Measurements from ENCODE around the gene MOBP.
"Not testable (repeated sequence)": the region's sequence is repeated elsewhere in the genome, so short reads cannot be mapped to it uniquely, and the experiment has no call there.

MOBP gene

DNA sequence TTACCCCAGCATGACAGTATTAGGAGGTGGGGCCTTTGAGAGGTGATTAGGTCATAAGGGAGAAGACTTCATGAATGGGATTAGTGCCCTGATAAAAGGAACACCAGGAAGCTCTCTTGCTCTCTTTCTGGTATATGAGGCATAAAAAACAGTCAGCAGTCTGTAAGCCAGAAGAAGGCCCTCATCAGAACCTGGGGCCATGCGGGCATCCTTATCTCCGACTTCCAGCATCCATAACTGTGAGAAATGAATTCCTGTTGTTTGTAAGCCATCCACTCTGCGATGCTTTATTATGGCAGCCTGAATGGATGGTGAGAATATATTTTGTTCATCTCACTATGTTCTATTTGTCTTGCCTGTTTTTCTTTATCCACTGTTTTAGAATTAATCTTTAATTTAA lies 17.7 kb upstream of the MOBP start:
- in situ Hi-C loops (cut with MboI; ENCODE audit: low sequenced_read_pairs): no loop called here

DNA sequence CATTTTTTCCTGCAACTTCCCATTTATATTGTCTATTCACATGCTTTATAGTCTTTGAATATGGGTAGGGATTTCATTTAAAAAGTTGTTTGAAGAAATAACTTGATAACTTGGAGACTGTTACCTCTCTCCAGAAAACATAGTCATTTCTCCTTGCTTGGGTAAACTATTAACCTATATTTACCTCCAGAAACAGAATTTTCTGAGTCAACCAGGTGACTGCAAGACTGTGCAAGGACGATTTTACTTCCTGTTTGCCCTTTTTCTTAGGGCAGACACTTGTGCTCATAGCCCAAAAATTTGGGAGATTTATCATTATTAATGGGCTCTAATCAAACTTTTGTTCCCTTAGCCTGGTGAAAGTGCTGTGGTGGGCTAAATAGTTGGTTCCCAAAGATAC lies 14.3 kb upstream of the MOBP start:
- in situ Hi-C loops (cut with MboI; ENCODE audit: low sequenced_read_pairs): no loop called here

DNA sequence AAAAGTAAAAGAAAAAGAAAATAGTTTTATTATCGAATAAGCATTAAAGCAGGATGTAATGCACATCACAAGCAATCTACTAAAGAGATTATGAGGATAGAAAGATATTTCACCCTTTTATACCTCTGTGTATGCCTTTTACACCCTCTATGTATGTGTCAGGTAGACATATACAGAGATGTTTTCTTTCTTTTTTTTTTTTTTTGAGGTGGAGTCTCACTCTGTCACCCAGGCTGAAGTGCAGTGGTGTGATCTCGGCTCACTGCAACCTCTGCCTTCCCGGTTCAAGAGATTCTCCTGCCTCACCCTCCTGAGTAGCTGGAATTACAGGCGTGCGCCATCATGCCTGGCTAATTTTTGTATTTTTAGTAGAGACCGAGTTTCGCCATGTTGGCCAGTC lies 13.6 kb upstream of the MOBP start:
- in situ Hi-C loops (cut with MboI; ENCODE audit: low sequenced_read_pairs): not testable (repeated sequence)

DNA sequence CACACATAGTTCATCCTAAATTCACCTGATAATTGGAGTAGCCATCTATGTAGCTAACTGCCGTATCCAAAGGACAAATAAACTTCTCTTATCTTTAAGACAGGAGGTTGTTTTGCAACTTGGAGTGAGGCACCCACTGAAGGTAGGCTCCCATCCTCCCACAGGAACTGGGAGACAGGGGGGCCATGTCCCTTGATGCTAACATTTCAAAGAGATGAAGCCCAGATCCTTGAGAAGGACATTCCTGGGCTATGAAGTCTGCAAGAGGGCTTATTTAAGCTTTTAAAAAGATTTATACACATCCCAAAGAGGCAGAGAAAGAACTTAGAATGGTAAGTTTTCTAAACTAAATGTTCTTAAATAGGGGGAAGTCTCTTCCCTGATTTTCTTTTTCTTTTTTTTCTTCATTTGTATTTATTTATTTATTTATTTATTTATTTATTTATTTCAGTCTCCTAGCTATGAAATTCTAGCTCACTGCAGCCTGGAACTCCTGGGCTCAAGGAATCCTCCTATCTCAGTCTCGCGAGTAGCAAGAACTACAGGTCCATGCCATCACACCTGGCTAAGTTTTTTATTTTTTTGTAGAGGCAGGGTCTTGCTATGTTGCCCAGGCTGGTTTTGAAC lies 12.8 kb upstream of the MOBP start:
- in situ Hi-C loops (cut with MboI; ENCODE audit: low sequenced_read_pairs): no loop called here

DNA sequence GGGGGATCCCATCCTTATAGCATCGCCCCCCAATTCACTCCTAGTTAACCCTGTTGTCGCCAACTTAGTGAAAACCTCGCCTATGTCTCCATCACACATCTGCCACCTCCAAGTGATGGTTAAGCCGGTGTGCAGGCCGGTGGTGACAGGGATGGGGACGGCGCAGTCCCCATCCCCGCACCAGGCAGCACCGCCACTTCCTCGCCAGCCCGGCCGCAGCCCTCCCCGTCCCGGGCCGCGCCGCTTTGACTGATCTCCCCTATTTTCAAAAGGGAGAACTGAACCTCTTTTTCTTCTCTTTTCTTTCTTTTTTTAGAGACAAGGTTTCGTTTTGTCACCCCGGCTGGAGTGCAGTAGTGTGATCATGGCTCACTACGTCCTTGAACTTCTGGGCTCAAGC lies 11.3 kb upstream of the MOBP start:
- in situ Hi-C loops (cut with MboI; ENCODE audit: low sequenced_read_pairs): no loop called here

DNA sequence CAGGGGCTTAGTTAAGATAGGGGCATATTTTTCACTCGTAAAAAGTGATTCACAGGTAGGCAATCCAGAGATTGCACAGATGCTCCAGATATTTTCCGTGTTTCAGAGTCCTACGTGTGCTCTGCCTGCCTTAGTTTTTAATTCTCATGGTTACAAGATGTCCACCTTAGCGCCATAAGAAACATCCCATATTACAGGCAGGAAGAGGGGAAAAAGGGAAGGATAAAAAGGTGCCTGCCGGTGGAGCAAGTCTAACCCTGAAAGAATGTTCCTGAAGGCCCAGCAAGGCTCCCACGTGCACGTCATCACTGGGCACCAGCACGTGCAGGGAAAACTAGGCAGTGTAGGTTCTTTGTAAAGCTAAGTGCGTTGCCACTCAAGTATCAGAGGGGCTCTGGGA lies 10.1 kb upstream of the MOBP start:
- in situ Hi-C loops (cut with MboI; ENCODE audit: low sequenced_read_pairs): no loop called here

DNA sequence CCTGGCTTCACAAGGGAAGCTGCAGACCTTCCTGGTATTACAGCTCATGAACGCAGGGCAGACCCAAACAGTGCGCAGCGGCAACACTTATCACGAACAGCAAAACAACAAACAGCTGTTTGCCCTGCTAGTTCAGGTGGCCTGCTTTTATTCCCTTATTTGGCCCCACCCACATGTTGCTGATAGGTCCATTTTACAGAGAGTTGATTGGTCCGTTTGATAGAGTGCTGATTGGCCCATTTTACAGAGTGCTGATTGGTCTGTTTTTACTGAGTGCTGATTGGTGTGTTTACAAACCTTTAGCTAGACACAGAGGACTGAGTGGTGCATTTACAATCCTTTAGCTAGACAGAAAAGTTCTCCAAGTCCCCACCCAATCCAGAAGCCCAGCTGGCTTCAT lies 8.9 kb upstream of the MOBP start:
- in situ Hi-C loops (cut with MboI; ENCODE audit: low sequenced_read_pairs): not testable (repeated sequence)

DNA sequence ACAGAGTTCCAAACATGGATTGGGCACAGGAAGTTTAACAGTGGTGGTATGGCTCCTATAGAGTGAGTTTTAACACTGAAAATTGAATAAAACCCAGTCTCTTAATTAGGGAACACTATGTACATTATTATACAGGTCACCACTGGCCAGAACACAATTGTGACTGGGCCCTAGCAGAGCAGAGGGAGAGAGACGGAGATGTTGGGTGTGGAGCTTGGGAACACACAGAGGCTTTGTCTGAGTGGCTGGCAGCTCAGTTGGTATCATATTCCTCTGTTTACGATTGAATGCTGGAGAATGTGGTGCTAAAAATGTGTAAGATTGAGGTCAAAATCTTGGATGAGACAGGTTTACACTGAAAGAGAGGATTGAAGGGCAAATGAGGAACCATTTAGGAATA lies 6.8 kb upstream of the MOBP start:
- in situ Hi-C loops (cut with MboI; ENCODE audit: low sequenced_read_pairs): no loop called here

DNA sequence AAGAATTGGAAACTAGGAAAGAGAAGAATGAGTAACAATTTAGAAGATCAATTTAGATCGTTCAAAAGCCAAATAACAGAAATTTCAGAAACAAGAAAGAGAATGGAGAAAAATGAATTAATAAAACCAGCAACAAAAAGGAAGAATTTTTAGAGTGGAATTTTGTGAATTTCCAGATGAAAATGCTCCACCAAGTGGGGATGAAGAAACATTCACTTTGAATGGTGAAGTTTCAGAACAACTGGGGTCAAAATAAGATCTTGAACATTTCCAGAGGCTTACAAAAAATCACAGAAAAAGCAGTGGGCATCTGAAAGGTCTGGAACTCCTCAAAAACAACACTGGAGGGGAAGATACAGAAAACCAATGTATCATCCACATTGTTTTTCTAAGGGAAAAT lies 4.2 kb upstream of the MOBP start:
- in situ Hi-C loops (cut with MboI; ENCODE audit: low sequenced_read_pairs): no loop called here

DNA sequence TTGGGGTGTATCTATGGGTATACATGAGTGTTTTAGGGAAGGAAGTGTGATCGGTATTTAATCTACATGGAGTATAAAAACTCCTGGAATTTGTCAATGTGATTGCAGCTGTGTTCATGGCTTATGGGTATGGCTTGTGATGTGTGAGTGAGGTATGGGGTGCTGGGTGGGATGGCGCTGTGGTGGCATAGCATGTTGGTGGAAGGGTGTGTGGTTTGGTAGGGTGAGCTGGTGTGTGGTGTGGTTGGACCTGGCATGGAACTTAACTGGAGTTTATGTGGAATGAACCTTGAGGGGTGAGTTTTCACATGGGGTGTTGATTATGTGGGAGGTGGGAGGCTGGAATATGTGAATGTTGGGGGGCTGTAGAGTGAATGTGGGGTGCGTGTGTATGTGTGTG lies 492 bp upstream of the MOBP start:
- in situ Hi-C loops (cut with MboI; ENCODE audit: low sequenced_read_pairs): no loop called here

DNA sequence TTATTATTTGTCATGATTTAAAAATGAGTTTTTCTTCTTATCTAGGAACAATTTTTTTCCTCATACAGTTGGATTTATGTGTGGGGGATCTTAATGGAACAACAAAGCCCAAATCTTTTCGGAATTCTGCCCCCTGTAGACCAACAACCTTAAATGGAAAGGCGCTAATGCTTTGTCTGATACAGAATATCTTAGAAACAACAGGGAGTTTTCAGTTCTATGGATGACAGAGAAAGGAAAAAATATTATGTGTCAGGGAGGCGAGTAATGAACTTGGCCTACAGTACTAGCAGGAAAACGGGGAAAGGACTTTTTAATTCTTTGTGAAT lies 592 bp downstream of the MOBP start:
- in situ Hi-C loops (cut with MboI; ENCODE audit: low sequenced_read_pairs): no loop called here

DNA sequence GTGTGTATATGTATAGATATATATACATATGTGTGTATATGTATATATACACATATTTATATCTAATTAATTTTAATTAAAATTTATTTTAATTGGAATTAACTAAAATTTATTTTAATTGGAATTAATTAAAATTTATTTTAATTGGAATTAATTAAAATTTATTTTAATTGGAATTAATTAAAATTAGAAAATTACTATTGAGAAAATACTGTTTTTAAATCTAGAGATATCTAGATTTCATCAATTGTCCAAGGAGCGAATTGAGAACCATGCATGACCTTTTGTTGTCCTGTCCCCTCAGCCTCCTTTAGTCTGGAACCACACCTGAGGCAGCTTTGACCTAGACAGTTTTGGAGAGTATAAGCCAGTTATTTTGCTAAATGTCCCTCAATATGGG lies 1.8 kb downstream of the MOBP start:
- in situ Hi-C loops (cut with MboI; ENCODE audit: low sequenced_read_pairs): no loop called here

DNA sequence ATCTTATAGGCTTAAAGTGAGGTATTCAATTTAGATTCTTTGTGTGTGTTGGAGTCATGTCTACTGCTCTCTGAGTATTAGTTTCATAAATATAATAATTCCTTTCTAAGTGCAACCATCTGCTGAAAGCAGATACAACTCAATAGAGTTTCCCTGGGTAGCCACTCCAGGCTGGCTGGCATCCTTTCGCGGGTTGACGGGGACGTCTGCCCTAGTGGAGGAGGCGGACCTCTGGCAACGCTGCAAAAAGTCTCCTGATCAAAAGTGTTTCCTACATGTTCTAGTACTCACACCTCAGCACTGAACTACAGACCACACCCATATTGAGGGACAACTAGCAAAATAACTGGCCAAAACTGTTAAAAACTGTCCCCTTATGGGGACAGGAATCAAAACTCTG lies 2.5 kb downstream of the MOBP start:
- in situ Hi-C loops (cut with MboI; ENCODE audit: low sequenced_read_pairs): no loop called here

DNA sequence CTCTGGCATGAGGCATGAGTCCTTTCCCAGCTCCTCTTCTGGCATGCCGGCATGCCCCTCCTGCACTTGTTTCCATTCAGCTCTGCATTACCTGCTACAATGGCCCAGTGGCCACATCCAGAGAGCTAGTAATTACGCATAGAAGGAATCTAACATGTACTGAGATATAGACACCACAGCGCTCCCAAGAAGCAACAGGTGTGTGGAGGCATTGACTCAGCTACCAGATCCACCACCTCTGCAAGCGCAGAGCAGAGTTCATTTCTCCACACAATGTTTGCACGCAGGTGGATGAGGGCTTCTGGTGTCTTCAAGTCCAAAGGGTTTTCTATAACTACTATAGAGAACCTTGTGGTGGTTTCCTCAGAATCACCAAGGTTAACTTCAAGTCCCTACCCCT lies 4.2 kb downstream of the MOBP start:
- in situ Hi-C loops (cut with MboI; ENCODE audit: low sequenced_read_pairs): no loop called here

DNA sequence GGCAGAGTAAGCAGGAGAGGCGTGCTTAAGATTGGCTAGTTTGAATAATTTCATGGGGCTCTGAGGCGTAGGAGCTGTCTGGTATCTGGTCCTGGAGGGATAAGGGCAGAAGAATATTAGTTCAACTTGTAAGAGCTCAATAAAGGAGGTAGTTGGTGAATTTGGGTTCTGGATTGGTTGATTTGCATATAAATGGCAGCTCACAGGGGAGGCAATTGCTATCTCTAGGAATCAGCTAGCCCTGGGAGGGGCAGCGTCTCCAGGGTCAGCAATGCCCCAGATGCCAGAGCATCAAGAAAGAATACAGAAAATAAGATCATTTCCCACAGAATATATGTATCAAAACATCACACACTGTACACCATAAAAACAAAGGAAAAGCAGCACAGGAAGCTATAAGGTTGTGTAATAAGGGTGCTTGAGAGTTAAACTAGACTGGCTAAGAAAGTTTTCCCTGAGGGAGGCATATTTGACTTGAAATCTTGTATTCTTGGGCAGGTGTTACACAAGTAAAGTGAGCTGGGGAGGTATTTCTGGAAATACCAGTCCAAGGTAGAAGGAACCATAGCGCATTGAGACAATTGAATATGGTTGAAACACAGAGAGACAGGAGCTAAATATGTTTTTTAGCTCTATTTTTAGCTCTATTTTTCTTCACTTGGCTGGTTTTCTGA lies 6.1 kb downstream of the MOBP start:
- in situ Hi-C loops (cut with MboI; ENCODE audit: low sequenced_read_pairs): no loop called here

DNA sequence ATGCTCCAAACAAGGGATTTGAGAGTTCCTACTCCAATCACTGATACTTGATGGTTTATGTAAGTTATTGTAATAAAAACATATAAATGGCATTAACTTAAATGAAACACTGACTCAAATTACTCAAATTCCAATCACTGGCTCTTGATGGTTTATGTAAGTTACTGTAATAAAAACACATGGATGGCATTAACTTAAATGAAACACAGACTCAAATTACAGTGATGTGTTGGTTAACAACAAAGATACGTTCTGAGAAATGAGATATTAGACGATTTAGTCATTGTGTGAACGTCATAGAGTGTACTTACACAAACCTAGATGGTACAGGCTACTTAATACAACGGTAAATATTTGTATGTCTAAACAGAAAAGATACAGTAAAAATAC lies 6.6 kb downstream of the MOBP start:
- in situ Hi-C loops (cut with MboI; ENCODE audit: low sequenced_read_pairs): no loop called here

DNA sequence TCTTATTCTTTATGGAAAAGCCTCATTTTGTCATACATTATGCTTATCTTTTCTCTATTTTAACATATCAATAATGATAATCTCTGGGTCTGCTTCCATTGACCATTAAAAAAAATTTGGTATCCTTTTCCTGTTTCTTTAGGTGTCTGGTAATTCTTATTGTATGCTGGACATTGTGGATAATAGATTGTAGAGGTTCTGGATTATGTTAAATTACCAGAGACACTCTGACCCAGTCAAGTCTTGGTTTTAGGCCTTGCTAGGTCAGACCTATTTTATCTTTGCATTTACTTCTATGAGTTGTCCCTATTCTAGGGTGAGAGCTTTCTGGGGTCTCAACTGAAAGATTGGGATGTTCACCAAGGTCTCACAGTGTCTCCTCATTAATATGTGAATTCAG lies 9.3 kb downstream of the MOBP start:
- in situ Hi-C loops (cut with MboI; ENCODE audit: low sequenced_read_pairs): no loop called here

DNA sequence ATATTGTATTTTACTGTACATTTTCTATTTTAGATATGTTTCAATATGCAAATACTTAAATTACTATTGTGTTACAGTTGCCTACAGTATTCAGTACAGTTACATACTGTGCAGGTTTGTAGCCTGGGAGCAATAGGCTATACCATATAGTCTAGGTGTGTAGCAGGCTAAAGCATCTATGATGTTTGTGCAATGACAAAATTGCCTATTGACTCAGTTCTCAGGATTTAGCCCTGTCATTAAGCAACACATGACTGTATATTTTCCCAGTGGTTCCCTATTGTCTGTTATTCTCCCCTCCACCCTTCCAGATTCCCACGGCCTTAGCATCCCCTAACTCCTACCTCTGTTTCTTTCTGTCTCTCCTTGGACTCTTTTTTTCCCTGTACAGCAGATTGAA lies 10.7 kb downstream of the MOBP start:
- in situ Hi-C loops (cut with MboI; ENCODE audit: low sequenced_read_pairs): no loop called here

DNA sequence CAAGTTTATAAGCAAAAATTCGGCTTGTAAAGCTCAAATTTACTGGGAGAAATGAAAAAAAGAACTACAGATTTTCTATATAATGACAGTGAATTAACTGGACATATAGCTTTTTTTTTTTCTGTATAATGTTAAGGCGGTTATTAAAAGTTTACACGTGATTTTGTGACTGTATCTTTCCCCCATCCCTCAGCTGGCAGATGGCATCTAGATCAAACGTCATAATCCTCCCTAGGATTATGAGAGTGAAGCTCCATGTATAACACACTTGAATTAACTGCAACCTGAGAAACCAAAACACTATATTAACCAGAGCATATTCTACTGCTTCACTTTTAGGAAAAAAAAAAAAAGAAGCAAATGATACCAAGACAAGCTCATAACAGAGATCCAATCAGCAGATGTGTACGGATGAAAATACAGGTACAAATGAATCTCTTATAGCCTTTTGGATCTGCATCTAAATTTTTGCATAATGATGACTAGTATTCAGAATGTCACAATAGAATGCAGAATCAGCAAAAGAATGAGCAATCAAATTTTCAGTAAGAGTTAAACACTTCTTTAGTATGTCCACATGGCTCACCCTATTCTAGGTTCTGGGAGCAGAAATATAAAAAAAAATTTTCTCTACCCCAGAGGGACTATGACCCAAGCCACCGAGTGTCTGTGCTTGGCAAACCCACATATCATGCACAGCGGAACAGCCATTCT lies 12.4 kb downstream of the MOBP start:
- in situ Hi-C loops (cut with MboI; ENCODE audit: low sequenced_read_pairs): no loop called here

DNA sequence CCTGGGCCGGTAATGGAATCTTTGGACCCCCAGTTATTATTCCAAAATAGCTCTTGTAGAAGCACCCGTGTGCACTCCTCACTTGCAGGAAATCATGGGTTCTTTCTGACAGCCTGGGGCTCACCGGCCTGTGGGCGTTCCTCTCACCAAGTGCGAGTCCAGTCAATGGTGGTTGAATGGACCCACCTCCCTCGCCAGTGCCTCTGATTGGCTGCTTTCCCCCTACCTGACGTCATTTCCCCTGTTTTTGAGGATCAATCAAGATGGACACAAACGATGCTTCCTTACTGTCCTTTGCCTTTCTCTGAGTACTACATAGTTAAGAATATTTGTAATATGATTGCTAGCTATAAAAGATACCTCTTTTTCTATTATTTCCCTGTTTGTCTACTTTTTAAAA lies 18.1 kb downstream of the MOBP start:
- in situ Hi-C loops (cut with MboI; ENCODE audit: low sequenced_read_pairs): no loop called here

DNA sequence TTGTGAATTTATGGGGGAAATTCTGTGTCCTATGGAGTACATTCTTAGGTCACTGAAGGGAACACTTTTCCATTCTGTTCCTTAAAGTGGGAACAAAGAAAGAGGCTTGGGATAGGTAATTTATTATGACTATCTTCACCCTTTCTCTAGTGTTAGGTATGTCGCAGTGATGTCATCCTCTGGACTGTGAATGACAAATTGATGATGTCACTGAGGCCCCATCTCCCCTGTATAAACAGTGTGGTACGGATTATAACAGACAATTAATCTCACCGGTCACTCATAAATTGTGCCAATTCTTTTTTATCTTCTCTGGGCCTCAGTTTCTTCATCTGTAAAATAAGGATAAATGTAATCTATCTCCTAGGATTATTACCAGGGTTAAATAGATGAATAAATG lies 23.5 kb downstream of the MOBP start:
- in situ Hi-C loops (cut with MboI; ENCODE audit: low sequenced_read_pairs): no loop called here

DNA sequence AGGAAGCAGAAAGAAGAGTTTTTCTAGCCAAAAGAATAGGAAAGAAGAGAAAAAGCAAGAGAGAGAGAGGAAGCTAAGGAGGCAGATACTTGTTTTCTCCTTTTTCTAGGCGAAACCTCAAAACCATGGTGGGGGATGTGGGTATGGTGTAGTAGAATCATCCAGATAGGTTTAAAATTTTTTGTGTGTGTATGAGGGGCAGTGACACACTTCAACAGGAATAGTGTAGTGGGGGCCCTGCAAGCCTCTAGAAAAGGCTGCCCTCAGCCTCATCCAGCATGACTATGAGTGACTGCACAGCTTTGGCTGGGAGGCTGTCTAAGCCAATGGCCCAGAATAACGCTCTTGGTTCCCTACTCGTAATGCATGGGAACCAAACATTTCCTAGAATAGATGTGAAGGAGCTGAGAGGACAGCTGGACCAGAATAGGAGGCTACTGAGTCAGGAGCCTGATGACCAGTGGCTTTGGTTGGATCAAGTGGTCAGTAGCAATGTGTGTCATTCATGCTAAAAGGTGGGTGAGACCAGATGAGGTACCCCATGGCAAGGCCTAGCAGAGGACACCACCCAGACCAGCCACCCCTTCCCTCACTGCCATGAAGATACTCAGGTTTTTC lies 24.4 kb downstream of the MOBP start:
- in situ Hi-C loops (cut with MboI; ENCODE audit: low sequenced_read_pairs): no loop called here
